ENCODE data around the gene NBEA.

DNA sequence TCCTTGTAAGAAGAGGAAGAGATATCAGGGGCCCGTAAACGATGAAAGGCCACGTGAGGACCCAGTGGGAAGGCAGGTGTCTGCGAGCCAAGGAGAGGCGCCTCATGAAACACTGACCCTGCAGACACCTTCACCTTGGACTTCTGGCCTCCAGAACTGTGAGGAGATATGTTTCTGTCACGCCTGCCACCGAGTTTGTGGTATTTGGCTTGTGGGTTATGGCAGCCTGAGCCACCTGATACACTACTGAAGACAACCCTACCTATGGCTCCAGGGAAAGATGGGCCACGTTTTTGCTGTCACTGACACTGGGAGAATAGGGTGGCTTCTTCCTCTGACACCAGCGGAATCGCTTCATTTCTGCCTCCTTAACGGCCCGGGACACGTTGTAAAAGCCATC, 752.0 kb downstream of the NBEA start:
- TF ChIP-seq, protein P1, sequence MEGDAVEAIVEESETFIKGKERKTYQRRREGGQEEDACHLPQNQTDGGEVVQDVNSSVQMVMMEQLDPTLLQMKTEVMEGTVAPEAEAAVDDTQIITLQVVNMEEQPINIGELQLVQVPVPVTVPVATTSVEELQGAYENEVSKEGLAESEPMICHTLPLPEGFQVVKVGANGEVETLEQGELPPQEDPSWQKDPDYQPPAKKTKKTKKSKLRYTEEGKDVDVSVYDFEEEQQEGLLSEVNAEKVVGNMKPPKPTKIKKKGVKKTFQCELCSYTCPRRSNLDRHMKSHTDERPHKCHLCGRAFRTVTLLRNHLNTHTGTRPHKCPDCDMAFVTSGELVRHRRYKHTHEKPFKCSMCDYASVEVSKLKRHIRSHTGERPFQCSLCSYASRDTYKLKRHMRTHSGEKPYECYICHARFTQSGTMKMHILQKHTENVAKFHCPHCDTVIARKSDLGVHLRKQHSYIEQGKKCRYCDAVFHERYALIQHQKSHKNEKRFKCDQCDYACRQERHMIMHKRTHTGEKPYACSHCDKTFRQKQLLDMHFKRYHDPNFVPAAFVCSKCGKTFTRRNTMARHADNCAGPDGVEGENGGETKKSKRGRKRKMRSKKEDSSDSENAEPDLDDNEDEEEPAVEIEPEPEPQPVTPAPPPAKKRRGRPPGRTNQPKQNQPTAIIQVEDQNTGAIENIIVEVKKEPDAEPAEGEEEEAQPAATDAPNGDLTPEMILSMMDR (IDR thresholded peaks at IDR 0.05): no peak
- no peak for TF ChIP-seq POLR2A (IDR thresholded peaks at IDR 0.05)
